Erythroblast (primary cell): ENCODE measurements around the gene DIP2B.

Experiments
- DNase-seq, 2 experiments: peaks; one replicate each; lab custom pipeline; 2025; lab: John Stamatoyannopoulos, UW
- GATA1 ChIP-seq: IDR thresholded peaks from 2 replicates; pipeline ENCODE4 v1.6.1; 2011; ENCODE audit warnings: low read depth, mild to moderate bottlenecking, control low read depth, low read length, moderate library complexity
- POLR2A ChIP-seq: IDR thresholded peaks from 2 replicates; pipeline ENCODE4 v1.6.1; 2011; ENCODE audit warnings: mild to moderate bottlenecking, low read length

DIP2B gene

DNA sequence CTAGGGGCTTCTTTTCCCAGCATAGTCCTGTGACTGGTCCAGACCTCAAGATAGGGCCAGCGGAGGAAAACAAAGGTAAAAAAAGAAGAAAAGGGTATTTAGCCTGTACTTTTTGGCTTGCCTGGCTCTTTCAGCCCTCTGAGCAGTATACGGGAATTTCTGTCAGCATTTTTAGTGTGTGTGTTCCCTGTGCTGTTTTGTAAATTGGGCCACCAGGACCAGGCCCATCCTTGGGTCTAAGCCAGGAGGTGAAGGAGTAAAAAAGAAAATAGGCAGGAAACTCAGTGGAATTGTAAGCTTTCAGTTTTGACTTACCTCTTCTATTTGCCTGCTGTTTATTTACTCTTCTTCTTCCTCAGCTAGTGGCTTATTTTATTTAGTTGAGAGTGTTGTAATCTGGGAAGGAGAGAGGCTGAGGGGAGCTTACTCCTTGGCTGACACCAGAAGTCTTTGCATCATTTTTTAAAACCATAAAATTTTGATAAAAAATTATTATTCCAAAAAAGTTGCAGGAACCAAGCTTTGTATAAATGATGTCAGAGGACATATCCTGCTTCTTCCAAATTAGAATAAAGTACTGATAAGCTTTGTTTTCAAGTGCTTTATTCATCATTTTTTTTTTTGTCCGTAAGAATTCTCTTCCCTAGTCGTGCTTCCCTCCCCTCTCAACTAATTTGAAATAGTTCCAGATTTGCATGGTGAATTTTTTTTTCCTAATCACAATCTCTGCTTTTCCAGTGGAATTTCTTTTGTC is 63.7 kb downstream of the DIP2B start:
- no peak for DNase-seq
- TF ChIP-seq GATA1 (no peak), POLR2A (no peak)

DNA sequence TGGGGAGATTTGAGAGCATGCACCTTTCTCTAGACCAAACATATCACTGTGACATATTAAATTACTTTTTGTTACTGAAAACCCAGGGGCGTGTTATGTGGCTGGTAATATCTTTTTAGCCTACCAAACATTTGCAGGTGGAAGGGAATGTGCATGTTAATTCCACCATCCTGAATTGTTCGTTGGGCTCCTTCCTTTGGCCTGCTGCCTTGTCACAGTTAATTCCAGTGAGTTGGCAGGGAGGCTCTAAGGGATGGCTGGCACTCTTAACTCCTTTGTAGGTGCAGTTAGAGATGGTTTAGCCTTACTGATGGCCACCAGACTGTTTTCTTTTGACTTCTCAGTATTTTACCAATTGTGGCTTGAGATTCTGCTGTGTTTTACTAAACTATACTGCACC is 64.5 kb downstream of the DIP2B start:
- DNase-seq, result no peak
- TF ChIP-seq POLR2A, result no peak
- TF ChIP-seq GATA1, result no peak

DNA sequence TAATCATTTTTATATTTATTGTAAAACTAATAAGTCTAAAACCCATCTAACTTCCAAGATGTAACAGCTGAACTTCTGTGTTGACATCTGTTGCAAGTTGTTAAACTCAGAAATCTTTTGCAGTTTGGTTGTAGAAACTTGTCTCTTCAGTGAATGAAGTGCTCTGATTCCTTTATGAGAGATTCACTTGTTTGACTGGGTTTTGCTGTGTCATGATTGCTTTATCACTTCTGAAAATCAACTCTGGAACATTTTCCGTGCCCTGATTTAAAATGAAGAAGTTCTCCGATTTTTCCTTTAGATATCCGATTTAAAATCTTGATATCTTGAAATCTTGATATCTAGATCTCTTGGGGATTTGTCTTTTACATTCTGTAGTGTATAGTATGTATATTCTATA is 65.1 kb downstream of the DIP2B start:
- DNase-seq, result no peak
- TF ChIP-seq POLR2A (no peak), GATA1 (no peak)

DNA sequence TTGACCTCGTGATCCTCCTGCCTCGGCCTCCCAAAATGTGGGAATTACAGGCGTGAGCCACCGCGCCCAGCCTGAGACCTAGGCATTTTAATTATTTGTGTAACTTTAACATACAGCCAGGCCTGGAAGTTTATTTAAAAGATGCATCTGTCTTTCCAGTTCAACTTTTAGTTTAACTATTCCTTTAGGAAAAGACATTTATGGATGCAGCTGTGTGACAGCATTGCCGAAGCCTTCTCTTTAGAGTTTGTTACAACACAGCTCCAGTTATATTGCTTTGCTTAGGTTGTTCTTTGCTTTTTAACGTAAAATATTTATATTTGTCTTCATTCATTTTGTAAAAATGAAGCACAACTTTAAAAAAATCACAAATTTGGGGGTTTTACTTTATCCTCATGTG is 67.0 kb downstream of the DIP2B start:
- no peak for DNase-seq
- TF ChIP-seq GATA1 (no peak), POLR2A (no peak)

DNA sequence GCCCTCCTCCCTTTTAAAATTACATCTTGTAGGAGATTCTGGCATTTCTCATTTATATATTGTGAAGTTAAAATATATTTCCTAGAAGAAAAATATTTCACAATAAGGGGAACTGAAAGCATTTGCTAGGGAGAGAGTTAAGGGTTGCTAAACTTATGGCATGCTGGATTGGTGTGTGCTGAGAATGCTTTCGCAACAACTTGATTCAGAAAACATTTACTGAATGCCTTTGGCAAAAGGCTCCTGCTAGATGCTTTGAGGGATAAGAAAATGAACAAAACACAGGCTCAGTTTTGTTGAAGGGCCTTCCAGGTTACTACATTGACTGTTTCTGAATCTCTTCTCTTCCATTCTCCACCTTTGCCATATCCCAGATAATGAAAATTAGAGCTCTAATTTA is 67.5 kb downstream of the DIP2B start:
- no peak for DNase-seq
- TF ChIP-seq POLR2A (no peak), GATA1 (no peak)

DNA sequence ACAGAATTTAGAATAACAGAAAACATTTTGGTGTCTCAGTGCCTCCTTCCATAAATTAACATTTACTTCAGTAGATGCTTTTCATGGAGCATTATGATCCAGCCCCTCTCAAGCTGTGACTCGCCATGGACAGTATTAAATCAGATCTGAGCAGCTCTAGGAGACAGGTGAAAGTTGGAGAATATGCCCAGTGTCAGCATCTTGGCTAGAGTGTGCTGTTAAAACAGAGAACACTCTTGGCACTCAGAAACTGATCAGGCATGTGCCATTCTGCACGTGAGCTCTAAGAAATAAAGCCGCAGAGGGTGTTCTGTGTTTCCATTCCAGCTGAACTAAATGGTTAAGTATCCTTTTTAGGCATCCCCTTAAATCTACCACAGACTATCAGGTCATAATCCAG is 68.0 kb downstream of the DIP2B start:
- no peak for DNase-seq
- TF ChIP-seq POLR2A, result no peak

DNA sequence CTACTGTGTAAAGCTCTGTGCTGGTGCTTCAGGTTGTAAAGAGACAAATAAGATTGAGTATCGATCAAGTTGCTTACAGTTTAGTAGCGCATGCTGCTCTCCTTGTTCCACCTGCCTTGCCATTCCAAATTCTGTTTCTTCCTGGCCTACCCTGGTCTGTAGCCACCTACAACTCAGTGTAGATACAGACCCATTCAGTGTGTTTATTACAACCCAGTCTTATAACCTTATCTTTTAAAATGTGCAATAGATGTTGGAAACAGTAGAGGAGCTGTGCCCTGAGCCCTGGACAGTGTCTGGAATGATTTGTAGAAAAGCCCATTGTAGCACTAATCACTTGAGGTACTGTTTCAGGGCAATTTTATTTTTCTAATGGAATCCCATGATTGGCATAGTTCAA is 68.5 kb downstream of the DIP2B start:
- DNase-seq, result no peak

DNA sequence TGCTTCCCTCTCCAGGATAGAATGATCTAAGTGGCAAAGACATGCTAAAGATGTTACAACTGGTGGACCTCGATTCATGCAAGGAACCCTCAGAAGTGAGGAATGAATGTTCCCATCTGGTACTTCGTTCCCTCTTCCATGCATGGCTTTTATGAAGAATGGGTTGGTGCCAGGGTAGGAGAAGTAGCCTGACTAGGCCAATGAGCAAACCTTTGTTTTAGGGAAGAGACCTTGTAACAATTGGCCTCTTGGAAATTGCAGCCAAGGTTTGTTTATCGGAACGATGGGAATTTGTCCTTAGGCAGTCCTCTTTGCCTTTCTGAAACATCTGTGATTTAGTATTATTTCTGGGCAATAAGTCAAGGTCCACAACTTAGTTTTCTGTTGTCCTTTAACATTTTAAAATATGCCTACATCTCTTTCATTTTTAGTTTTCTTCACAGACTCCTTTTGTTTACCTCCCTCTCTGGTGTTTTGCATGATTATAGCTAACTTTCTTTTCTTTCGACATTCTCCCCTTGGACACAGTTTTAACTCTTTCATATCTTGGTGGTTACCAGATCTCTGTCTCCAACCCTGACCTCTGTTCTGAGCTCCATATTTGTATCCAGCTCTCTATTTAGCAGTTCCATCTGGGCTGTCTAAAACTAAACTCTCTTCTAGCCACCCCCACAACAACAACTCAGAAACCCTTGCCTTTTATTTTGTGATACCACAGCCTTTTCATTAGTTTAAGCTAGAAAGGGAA is 70.0 kb downstream of the DIP2B start:
- no peak for DNase-seq
- TF ChIP-seq GATA1, result no peak
- no peak for TF ChIP-seq POLR2A

More for the DNA sequence above, 68.5 kb downstream of the DIP2B start:
- TF ChIP-seq POLR2A, result no peak
- no peak for TF ChIP-seq GATA1

DNA sequence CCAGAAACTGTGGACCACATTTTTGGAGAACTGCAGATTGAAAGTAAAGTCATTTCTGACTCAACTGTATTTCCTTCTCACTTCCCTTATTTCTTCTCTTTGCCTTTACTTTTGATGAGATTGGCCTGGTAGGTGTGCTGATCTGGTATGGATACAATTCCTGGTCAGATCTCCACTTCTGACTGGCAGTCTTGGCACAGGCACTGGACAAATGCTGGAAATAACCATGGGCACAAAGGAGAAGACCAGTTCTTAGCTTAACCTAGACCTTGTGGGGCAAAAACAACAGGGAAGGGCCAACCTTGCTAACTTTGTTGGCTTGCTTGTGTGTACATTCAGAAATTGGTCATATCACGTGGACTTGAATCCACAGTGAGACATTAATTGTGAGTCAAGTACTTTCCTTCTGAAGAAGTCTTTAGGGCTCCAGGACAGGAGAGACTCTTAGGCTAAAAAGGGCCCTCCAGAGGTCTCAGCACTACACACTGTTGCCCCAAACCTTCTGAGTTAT is 75.0 kb downstream of the DIP2B start:
- DNase-seq, result no peak
- TF ChIP-seq POLR2A (no peak), GATA1 (no peak)

DNA sequence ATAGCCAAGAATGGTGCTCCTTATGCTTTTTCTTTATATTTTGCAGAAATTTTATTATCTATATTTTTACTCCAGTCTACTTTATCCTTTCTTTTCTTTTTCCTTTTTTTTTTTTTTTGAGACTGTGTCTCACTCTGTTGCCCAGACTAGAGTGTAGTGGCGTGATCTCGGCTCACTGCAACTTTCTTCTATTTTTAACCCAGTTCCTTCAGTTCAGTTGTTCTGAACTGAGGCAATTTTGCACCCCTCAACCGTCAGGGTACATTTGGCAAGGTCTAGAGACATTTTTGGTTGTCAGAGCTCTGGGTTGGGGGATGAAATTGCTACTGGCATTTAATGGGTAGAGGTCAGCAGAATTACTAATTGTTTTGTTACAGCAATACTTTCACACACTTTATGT is 75.7 kb downstream of the DIP2B start:
- TF ChIP-seq POLR2A, result no peak
- TF ChIP-seq GATA1, result no peak
- DNase-seq, result no peak

DNA sequence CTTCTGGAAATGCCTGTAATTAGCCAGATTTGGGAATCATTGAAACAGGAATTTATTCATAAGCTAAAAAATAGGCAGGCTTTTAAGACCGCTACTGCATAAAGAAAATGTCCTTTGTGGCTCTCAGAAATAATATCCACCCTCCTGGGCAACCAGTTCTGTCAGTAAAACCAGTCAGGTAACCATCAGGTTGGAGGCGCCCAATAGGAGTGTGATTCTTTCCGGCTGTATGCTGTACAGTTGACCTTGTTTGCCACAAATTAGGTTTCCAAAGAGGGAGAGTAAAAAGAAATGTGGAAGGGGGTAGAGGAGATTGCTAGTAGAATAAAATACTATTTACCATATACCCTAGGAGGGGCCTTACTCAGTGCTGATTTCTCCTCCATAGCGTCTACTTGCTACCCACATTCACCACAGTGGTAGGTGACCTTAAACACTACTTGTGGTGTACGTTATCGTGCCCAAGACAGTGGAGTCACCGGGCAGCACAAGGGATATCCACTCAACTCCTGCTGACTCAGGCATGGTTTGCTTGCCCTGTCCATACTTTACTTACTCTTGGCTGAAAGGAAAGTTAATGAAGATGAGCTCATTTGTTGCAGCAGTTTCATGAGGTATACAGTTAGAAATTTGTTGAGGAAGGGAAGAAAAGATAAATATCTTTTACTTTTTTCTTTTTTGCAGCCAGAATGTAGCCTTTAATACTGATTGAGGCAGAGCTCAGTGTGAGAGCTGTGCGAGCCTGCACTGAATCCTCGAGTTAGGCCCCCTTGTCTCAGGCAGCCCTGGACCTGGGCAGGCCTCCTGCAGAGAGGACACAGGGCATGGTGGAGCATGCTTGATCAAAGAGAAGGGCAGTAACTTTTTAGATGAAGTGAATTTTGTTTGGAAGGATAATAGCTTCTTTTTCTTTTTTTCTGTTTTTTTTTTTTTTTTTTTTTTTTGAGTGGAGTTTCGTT is 76.7 kb downstream of the DIP2B start:
- TF ChIP-seq GATA1 (no peak), POLR2A (no peak)
- no peak for DNase-seq

DNA sequence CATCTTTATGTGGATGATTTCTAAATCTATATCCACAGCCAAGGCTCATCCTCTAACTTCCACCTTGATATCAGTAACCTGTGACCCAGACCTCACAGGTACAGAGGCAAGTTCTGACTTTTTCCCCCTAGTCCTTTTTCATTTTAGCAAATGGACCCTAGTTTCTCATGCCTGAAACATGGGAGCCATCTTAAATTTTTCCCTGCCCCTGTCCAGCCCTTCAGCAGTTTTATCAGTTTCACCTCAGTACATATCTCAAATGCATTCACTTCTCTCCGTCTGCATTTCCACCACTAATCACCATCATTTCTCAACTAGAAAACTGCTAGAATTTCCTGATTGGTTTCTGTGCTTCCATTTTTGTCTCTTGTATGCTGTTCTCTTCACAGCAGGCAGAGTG is 79.3 kb downstream of the DIP2B start:
- TF ChIP-seq GATA1 (no peak), POLR2A (no peak)
- DNase-seq, result no peak

DNA sequence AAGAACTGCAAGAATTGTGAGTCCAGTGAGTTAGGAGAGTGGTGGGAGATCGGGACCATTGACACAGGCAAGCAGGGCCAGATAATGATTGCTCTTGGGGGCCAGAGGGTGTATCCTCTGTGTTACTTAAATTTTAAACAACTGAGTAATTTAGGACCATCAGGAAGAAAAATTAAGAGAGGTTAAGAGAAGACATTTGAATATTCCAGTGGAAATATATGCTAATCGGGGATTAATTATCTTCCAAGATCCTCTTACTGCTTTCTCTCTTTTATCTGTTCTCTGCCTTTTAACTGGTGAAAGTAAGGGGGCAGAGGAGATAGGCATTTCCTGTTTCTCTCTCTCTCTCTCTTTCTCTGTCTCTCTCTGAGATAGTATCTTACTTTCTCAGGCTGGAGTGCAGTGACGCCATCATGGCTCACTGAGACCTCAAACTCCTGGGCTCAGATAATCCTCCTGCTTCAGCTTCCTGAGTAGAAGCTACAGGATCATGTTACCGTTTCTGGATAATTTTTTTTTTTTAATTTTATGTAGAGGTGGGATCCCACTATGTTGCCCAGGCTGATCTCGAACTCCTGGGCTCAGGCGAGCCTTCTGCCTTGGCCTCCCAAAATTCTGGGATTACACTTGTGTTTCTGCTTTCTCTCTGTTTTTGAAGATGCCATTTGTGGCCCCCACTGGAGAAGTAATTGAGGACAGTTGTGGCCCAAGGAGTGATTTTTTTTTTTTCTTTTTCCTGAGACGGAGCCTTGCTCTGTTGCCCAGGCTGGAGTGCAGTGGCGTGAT is 85.1 kb downstream of the DIP2B start:
- TF ChIP-seq GATA1, result no peak
- peak; percentile 67 to 75 for DNase-seq
